Epithelial cell of prostate (primary cell): ENCODE results near the gene RHBG.

Experiments
- DNase-seq: peaks from one replicate; pipeline ENCODE4 v3.0.0-alpha.2; 2011; ENCODE audit warnings: low read depth, low spot score
- H3K27ac ChIP-seq: fragments of 450-650 bp; 2 replicates; pipeline ENCODE4 v1.5.1; 2017; ENCODE audit warnings: mild to moderate bottlenecking

The RHBG gene

GRCh38 chr1:156421939-156422601 lies 53.1 kb downstream of the RHBG start:
- H3K27ac ChIP-seq, result no peak overlapping the region
- no peak for DNase-seq

DNA sequence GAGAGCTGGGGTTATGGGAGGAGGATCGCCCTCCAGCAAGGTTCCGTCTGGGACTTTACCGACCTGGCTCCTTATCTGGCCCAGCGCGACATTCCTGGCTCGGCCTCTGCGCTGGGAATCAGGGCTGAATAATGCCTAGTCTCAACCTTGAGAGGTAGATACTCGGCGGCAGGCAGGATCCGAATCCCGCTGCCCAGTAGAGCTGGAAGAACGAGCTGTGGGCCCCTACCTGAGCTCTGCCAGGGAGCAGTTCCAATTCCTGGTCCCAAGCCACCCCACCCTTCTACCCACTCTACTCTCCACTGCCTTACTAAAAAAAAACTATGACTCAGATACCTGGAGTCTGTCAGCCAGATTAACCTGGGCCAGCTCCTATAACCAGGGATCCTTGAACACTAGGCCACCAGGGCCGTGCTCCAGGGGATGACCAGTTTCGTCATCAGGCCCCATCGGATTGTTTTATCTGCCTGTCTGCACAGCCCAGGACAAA lies 53.6 kb downstream of the RHBG start:
- H3K27ac ChIP-seq, result no peak overlapping the region

DNA sequence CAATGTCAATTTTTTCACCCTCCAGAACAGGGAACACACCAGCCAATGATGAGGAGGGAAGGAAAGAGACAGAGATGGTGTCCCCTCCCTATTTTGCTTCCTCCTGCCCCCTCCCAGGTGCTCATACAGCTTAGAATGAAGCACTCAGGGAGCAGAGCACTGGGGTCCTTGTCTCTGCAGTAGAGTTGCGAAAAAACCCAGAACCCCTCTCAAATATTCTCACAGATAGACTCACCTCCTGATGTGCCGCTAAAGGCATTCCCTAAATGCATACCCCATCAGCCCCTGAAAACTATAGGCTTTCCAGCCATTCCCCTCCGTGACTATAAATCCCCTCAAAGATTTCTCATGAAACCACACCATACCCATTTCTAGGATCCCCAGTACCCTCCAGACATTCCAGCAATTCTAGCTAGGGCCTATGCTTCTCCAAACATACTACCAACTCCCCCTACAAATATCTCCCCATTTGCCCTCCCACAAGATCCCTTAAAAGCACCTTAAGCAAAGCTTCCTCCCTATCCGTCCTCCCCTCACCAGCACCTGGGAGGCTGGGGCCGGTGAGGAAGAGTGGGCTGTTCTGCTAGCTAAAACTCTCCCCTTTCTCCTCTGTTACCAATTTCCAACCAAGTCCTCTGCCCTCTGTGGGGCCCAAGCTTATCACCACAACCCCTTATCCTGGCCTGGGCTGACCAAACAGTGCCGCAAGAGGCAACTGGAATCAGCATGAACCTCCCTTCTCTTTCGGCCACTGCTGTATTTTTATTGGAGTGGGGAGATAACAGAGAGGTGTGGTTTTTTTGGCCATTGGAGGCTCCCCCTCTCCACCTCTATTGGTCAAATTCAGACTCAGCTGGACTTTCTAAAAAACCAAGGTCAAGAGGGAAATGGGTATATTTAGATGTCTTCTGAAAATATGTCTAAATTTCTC lies 54.7 kb downstream of the RHBG start:
- no peak for DNase-seq
- no peak overlapping the region for H3K27ac ChIP-seq

More for the DNA sequence above, 53.6 kb downstream of the RHBG start:
- no peak for DNase-seq

DNA sequence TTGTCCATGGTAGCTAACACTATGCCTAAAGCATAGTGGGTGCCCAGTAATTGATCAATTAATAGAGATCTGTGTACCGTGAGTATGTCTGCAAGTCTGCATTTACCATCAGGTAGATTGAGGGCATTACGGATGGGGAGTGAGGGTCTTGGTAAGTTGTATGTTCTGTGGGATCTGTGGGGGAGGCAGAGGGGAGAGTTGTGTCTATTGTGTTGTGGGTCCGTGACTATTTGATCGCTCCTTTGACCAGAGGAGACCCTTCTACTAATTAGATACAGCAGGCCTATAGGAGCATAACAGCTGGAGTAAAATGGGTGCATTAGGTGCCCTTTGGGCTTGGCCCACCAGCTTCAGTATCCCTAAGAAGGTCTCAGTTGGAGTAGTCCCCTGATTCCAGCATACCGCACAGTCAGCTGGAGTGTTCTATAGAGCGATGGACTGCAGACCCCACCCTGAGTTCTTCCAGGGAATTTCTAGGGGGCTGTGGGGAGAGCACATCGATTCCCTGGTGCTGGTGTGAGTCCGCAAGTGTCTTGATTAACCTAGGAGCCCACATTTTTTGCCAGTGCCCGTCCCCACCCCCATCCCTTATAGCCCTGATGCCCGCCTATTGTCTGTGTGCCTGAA lies 55.9 kb downstream of the RHBG start:
- DNase-seq, result no peak
- H3K27ac ChIP-seq, result no peak overlapping the region

DNA sequence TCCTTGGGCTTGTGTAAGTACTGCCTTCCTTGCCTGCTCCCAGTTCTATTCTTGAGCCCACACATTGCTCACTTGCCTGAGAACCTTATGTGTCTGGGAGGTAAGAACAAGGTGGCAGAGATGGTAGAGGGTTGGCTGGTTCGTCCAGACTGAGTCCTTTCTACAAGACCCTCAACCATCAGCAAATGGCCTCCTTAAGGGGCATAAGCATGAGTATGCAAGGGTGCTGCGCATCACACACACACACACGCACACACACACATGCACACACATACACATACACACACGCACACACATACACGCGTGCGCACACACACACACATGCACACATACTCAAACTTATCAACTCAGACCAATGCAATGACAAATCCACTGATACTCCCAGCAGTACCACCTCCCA lies 56.9 kb downstream of the RHBG start:
- H3K27ac ChIP-seq, result no peak overlapping the region
- DNase-seq, result no peak

- DNase-seq, result no peak
- no peak overlapping the region for H3K27ac ChIP-seq
Observed at GRCh38 chr1:156427957-156428356, 58.9 kb downstream of the RHBG start.

DNA sequence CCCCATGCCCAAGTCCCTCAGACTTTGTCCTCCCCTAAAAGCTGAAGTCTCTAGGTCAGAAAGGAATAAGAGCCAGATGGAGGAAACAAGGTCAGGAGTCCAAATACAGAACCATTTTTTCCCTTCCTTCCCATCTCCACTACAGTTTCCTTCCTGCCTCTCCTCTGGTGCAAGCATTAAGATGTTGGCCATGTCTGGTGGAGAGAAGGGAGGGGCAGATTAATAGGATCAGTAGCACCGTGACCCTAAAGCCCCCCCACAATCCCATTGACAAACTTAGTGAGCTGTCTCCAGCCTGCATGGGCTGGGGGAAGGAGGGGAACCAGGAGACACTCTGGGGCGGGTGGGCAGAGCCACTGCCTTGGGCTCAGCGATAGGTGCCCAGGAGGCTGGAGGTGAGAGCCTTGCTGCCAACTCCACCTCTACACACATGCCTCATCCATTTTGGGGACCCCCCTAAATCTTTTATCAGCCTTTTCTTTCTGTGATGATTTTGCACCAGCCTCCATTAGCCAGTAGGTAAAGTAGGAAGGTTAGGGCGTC lies 59.8 kb downstream of the RHBG start:
- DNase-seq, result no peak
- no peak overlapping the region for H3K27ac ChIP-seq

DNA sequence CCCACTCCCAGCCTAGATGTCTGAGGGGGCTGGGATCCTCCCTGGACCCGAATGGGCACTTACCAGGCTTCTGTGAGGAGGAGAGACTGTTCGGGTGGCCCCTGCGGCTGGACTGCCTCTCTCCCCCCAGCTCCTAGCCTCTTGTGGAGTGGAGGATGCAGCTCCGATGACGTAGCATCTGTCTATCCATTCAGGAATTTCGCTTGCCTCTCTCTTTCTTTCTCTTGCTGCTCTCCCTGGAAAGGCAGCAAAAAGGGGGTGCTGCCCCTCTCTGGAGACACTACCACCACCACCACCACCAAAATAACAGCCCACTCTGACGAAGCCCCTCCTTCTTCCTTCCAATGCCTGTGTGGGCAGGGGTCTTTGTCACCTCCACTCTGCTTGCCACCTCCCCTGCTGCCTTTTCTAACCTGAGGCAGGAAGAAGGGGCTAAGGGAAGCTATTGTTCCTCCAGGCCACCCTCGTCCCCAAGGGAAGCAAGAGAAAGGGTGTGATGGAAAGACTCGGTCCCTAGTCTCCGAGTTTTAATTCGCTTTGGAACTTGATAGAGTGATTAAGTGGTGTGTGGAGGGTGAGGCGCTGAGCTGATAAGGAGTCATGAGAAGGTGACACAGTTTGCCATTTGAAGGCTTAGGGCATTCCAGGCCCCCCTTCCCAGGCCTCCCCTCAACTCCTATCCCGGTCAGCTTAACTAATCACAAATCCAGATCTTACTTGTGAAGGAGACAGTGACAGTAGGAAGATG lies 60.5 kb downstream of the RHBG start:
- no peak overlapping the region for H3K27ac ChIP-seq
- no peak for DNase-seq

- H3K27ac ChIP-seq, result no peak overlapping the region
- no peak for DNase-seq
Observed at GRCh38 chr1:156430303-156430702, 61.3 kb downstream of the RHBG start.

- H3K27ac ChIP-seq, result no peak overlapping the region
- DNase-seq, result no peak
Observed at GRCh38 chr1:156430866-156431265, 61.9 kb downstream of the RHBG start.

- H3K27ac ChIP-seq, result no peak overlapping the region
- DNase-seq, result no peak
Observed at GRCh38 chr1:156431366-156431765, 62.4 kb downstream of the RHBG start.

DNA sequence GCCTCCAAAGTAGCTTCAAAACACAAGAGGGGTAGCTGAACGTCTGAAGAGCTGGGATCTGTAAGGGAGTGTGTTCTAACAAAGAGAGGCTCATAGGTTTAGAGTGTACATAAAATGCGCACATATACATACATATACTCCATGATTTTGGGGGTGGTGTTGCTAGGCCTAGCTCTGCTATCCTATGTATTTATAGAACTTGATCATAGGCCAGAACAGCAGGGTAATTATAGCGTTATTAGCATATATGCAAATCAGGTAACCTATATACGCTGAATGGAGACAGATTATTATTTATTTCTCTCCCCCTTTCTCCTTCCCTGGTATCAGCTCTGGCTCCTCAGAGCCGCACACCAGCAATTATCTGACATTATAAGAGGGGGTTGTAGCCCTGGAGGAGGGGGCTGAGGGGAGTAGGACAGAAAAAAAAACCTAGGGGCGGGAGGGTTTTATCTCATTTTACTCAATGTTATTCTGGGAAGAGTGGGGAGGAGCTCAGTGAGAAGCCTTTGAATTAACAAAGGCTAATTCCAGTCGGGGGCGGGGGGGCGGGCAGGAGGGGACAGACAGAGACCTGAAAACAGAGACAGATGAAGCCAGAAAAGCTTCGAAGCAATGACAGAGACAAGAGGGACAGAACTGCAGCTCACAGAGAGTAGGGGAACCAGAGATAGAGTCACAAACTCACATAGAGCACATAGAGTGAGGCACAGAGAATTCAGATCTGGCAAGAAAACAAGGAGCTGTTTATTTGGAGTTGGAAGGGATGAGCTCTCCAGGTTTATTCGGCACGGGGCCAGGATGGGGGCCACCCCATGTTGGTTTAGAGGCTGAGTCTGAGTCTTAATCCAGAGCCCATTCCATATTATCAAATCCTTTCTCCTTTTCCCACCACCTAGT lies 63.0 kb downstream of the RHBG start:
- H3K27ac ChIP-seq, result no peak overlapping the region
- no peak for DNase-seq

DNA sequence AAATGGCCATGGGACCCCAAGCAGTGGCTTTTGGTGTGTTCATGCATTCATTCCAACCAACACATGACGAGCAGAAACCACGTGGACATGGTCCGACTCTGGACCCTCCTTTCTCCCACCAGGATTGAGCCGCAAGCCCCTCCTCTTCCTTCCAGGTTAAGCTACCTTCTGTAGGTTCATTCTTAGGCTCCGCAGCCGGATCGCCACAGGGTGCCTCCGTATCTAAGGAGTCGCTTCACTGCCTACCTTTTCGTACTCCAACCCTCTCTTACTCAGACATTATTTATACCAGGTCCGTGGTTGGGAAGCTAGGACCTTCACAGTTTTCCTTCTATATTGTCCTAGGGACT lies 63.6 kb downstream of the RHBG start:
- DNase-seq, result no peak

DNA sequence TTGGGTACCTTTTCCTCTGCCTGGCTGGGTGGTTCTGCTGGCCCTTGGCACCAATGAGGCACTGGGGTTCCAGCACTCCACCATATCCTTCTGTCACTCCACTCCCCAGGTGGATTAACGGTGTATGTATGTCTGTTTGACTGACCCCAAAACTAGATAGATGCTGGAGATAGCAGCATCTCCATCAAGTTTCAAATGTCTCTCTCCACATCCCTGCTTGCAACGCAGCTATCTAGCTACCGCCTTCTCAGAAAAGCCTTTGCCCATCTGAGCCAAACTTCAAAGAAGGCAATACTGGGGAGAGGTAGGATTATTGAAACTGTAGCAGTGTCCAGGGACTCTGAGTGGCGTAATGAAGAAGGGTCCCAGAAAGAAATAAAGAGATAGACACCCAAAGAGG lies 64.0 kb downstream of the RHBG start:
- H3K27ac ChIP-seq, result no peak overlapping the region
- no peak for DNase-seq

More for the DNA sequence above, 63.6 kb downstream of the RHBG start:
- H3K27ac ChIP-seq, result no peak overlapping the region

DNA sequence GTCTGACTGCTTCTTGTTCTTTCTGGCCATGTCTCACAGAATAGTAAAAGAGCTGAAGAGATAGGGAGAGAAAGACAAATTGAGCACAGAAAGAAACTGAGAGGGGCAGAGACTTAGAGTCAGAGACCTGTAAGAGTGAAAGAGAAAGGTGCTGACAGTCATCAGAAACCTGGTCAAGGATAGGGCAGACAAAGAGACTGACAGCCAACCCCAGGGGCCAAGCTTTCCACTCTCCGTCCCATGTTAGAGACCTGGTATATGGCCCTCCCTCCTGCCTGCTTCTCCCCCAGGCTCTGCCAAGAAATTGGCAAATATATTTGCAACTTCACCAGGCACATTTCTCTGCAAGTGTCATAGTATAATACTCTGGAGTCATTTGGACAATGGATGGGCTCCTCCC lies 64.6 kb downstream of the RHBG start:
- DNase-seq, result no peak
- H3K27ac ChIP-seq, result no peak overlapping the region
